Epithelial cell of esophagus (primary cell): ENCODE measurements around the gene CCR6.
"Not testable (repeated sequence)": the region's sequence is repeated elsewhere in the genome, so short reads cannot be mapped to it uniquely, and the experiment has no call there.

ENCODE experiments used
- DNase-seq: peaks from one replicate; pipeline ENCODE4 v3.0.0; 2010; ENCODE audit warnings: low read depth
- H3K4me3 ChIP-seq: 2 replicates; pipeline ENCODE4 v1.5.1; 2011; ENCODE audit warnings: mild to moderate bottlenecking, low read length, control low read depth
- CTCF ChIP-seq: IDR thresholded peaks from 2 replicates; pipeline ENCODE4 v1.5.1; 2011; ENCODE audit warnings: low read depth, mild to moderate bottlenecking, low read length, control low read depth, inconsistent platforms; ENCODE audit not compliant: insufficient read depth; ENCODE audit errors: missing control alignments

The CCR6 gene

GRCh38 chr6:167161851-167162467 lies 39.1 kb downstream of the CCR6 start:
- TF ChIP-seq CTCF = no peak

GRCh38 chr6:167162591-167162990 lies 39.7 kb downstream of the CCR6 start:
- H3K4me3 ChIP-seq = no peak overlapping the region
- DNase-seq = no peak
- TF ChIP-seq CTCF = no peak

More at GRCh38 chr6:167161851-167162467, 39.1 kb downstream of the CCR6 start:
- no peak for DNase-seq
- no peak overlapping the region for H3K4me3 ChIP-seq

GRCh38 chr6:167163476-167164011 lies 40.6 kb downstream of the CCR6 start:
- no peak for TF ChIP-seq CTCF
- DNase-seq = no peak
- no peak overlapping the region for H3K4me3 ChIP-seq

GRCh38 chr6:167164261-167164660 lies 41.4 kb downstream of the CCR6 start:
- DNase-seq = no peak
- H3K4me3 ChIP-seq = no peak overlapping the region
- no peak for TF ChIP-seq CTCF

GRCh38 chr6:167165858-167166471 lies 43.1 kb downstream of the CCR6 start:
- no peak for DNase-seq
- TF ChIP-seq CTCF = no peak
- H3K4me3 ChIP-seq = no peak overlapping the region

GRCh38 chr6:167167699-167168098 lies 44.8 kb downstream of the CCR6 start:
- not testable (repeated sequence) for DNase-seq, H3K4me3 ChIP-seq

GRCh38 chr6:167168296-167168695 lies 45.4 kb downstream of the CCR6 start:
- DNase-seq, H3K4me3 ChIP-seq: not testable (repeated sequence)

GRCh38 chr6:167169867-167170266 lies 47.0 kb downstream of the CCR6 start:
- H3K4me3 ChIP-seq, DNase-seq: not testable (repeated sequence)

GRCh38 chr6:167171300-167171699 lies 48.4 kb downstream of the CCR6 start:
- H3K4me3 ChIP-seq = not testable (repeated sequence)

GRCh38 chr6:167172011-167172410 lies 49.1 kb downstream of the CCR6 start:
- not testable (repeated sequence) for H3K4me3 ChIP-seq

More at GRCh38 chr6:167171300-167171699, 48.4 kb downstream of the CCR6 start:
- not testable (repeated sequence) for DNase-seq

GRCh38 chr6:167177271-167177670 lies 54.4 kb downstream of the CCR6 start:
- DNase-seq, H3K4me3 ChIP-seq: not testable (repeated sequence)

More at GRCh38 chr6:167172011-167172410, 49.1 kb downstream of the CCR6 start:
- DNase-seq = not testable (repeated sequence)

GRCh38 chr6:167178896-167179655 lies 56.2 kb downstream of the CCR6 start:
- DNase-seq, H3K4me3 ChIP-seq: not testable (repeated sequence)
